Measurements from ENCODE around the gene ACSS3. TPM values are rescaled to one million over a fixed set of nuclear protein-coding genes. Genes with fewer than 3 reads are reported as not detected.

Gene ACSS3
- total RNA-seq, 6 experiments from 2014 or later = 39.7 to 112 (median 56.5) TPM

GRCh38 chr12:81147292-81147919 lies 69.5 kb downstream of the ACSS3 start:
- Histone ChIP-seq H3K9me3 (no peaks in the 10 kb centered on the region), H3K4me1 (peaks cover 0 to 37% (median 5%) of the 10 kb centered on the region in 4 donors), H3K36me3 (peaks cover 0 to 9% (median 0%) of the 10 kb centered on the region in 4 donors), H3K27ac (peak overlapping the region in 2 of 3 donors; percentile 37 to 71), H3K4me3 (no peak overlapping the region), H3K27me3 (no peaks in the 10 kb centered on the region)
- DNase-seq = no peak
- 57% methylated on average over 4 of the region's 4 CpGs for WGBS (ENCODE audit: insufficient coverage, low coverage, low lambda C conversion rate, missing lambda C conversion rate)
- intact Hi-C loops (cut with DNase I) = no loop called here
- ATAC-seq = peak; percentile 34 to 84 (median 68)
- TF ChIP-seq POLR2A (IDR thresholded peaks at IDR 0.05) (no peak), CTCF (IDR thresholded peaks at IDR 0.05) (peak in 2 of 4 donors; percentile 6 to 22)

- H3K9me3 ChIP-seq = no peaks in the 10 kb centered on the region
- WGBS (ENCODE audit: insufficient coverage, low coverage, low lambda C conversion rate, missing lambda C conversion rate) = 71% methylated on average over 4 of the region's 4 CpGs
- H3K36me3 ChIP-seq = peaks cover 0 to 11% (median 0%) of the 10 kb centered on the region in 4 donors
- peaks cover 0 to 21% (median 5%) of the 10 kb centered on the region in 4 donors for H3K4me1 ChIP-seq
- DNase-seq = no peak
- ATAC-seq = no peak
- intact Hi-C loops (cut with DNase I) = no loop called here
- H3K27ac ChIP-seq = no peak overlapping the region
- H3K27me3 ChIP-seq = no peaks in the 10 kb centered on the region
- no peak for TF ChIP-seq CTCF (IDR thresholded peaks at IDR 0.05)
- no peak for TF ChIP-seq POLR2A (IDR thresholded peaks at IDR 0.05)
- H3K4me3 ChIP-seq = no peak overlapping the region
These were observed 72.5 kb downstream of the ACSS3 start for GRCh38 chr12:81150382-81150781.

- intact Hi-C loops (cut with DNase I) = no loop called here
These were observed 82.0 kb downstream of the ACSS3 start for GRCh38 chr12:81159856-81160255.

GRCh38 chr12:81161680-81162079 lies 83.8 kb downstream of the ACSS3 start:
- Histone ChIP-seq H3K4me3 (no peak overlapping the region), H3K27ac (no peak overlapping the region), H3K9me3 (no peaks in the 10 kb centered on the region), H3K4me1 (no peaks in the 10 kb centered on the region), H3K27me3 (no peaks in the 10 kb centered on the region), H3K36me3 (peaks cover 0 to 3% (median 0%) of the 10 kb centered on the region in 4 donors)
- no peak for DNase-seq
- TF ChIP-seq POLR2A (IDR thresholded peaks at IDR 0.05) = no peak
- no peak for TF ChIP-seq CTCF (IDR thresholded peaks at IDR 0.05)
- intact Hi-C loops (cut with DNase I) = no loop called here
- no CpG with 5 or more reads among the region's 5 CpGs for WGBS (ENCODE audit: insufficient coverage, low coverage, low lambda C conversion rate, missing lambda C conversion rate)
- ATAC-seq = no peak

More at GRCh38 chr12:81159856-81160255, 82.0 kb downstream of the ACSS3 start:
- ATAC-seq (no peak), DNase-seq (no peak)
- Histone ChIP-seq H3K27me3 (no peaks in the 10 kb centered on the region), H3K9me3 (no peaks in the 10 kb centered on the region), H3K4me3 (no peak overlapping the region), H3K36me3 (peaks cover 0 to 3% (median 0%) of the 10 kb centered on the region in 4 donors), H3K27ac (no peak overlapping the region), H3K4me1 (no peaks in the 10 kb centered on the region)
- no peak for TF ChIP-seq CTCF (IDR thresholded peaks at IDR 0.05)
- no peak for TF ChIP-seq POLR2A (IDR thresholded peaks at IDR 0.05)
- 84% methylated on average over 3 of the region's 3 CpGs for WGBS (ENCODE audit: insufficient coverage, low coverage, low lambda C conversion rate, missing lambda C conversion rate)
